HFF-Myc (cell line): ENCODE measurements around the gene SLC22A4.

Experiments used
- DNase-seq: peaks from one replicate; pipeline ENCODE4 v3.0.0-alpha.2; 2011; ENCODE audit warnings: low read depth; ENCODE audit errors: extremely low read depth
- H3K4me3 ChIP-seq: replicated peaks from 2 replicates; pipeline ENCODE4 v1.5.1; 2011; ENCODE audit warnings: low read depth, mild to moderate bottlenecking, control low read depth, low read length
- TF ChIP-seq, protein P1 (sequence below): IDR thresholded peaks from 2 replicates; pipeline ENCODE4 v1.5.1; 2012; ENCODE audit warnings: mild to moderate bottlenecking, low read depth, low read length, control low read depth; ENCODE audit errors: missing control alignments

The SLC22A4 gene

DNA sequence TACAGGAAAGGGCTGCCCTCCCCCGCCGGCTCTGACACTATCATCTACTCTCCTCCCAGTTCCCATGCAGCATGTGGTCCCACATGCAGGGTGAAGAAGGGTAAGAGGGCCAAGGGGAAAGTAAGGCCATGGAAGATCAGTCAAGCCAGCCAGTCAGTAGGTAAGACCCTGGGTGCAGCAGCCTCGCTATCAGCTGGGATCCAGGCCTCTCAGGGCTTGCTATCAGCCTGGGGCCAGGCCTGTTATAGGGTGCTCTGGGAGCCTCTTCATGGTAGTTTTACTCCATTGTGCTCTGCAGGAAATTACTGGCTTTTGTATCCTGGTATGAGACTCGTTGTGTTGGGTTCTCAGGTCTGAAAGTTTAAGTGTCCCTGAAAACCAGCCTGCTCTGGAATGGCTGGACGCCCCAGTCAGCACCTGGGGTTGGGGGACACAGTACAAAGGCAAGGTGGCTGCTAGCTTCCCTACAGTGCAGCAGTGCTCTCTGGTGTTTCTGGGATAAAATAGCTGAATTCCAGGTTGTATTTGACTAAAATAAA is 21.4 kb downstream of the SLC22A4 start:
- TF ChIP-seq, protein P1, sequence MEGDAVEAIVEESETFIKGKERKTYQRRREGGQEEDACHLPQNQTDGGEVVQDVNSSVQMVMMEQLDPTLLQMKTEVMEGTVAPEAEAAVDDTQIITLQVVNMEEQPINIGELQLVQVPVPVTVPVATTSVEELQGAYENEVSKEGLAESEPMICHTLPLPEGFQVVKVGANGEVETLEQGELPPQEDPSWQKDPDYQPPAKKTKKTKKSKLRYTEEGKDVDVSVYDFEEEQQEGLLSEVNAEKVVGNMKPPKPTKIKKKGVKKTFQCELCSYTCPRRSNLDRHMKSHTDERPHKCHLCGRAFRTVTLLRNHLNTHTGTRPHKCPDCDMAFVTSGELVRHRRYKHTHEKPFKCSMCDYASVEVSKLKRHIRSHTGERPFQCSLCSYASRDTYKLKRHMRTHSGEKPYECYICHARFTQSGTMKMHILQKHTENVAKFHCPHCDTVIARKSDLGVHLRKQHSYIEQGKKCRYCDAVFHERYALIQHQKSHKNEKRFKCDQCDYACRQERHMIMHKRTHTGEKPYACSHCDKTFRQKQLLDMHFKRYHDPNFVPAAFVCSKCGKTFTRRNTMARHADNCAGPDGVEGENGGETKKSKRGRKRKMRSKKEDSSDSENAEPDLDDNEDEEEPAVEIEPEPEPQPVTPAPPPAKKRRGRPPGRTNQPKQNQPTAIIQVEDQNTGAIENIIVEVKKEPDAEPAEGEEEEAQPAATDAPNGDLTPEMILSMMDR: no peak

DNA sequence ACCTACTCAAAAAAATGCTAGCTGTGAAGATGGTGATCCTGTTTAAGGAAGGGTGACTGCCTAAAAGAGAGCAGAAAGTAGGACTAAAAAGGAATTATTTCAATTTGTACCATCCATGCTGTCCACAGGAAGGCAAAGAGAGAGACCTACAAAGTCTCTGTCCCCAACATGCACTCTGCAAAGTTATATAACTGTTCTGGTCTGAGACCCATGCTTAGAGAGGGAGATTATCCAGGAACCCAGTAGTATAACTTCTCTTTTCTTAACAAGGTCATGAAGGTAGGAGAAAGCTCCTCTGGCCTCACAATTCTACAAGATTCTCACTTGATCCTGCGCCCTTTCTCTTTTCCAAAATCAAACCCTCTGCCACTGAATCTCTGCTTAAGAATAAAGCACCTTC is 25.8 kb downstream of the SLC22A4 start:
- TF ChIP-seq, protein P1: no peak
- DNase-seq: no peak
- no peak overlapping the region for H3K4me3 ChIP-seq

More for the DNA sequence above, 21.4 kb downstream of the SLC22A4 start:
- no peak overlapping the region for H3K4me3 ChIP-seq
- DNase-seq: no peak

DNA sequence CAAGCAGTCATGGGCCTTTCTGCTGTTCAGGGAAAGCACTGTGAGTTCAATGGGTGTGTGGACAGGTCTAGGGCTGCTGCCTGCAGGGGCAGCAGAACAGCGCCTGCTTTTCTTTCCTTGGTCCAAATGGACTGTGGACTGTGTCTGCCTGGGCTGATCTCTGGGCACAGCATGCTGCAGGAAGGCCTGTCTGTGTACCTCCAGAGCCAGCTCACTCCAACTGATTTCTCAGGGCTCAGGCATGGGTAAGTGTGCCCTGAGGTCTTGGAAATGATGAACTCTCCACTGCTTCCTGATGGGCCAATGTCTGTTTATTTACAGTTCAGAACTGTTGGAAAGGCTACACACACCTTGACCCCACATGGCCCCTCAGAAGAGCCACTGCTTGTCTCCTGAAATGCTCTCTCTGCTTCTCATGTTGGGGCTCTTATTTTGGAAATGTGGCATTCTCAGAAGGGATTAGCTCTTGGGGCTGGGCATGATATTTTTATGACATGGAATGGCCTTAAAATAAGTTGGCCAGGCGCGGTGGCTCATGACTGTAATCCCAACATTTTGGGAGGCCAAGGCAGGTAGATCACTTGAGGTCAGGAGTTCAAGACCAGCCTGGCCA is 27.0 kb downstream of the SLC22A4 start:
- H3K4me3 ChIP-seq: no peak overlapping the region
- DNase-seq: no peak
- TF ChIP-seq, protein P1: no peak

DNA sequence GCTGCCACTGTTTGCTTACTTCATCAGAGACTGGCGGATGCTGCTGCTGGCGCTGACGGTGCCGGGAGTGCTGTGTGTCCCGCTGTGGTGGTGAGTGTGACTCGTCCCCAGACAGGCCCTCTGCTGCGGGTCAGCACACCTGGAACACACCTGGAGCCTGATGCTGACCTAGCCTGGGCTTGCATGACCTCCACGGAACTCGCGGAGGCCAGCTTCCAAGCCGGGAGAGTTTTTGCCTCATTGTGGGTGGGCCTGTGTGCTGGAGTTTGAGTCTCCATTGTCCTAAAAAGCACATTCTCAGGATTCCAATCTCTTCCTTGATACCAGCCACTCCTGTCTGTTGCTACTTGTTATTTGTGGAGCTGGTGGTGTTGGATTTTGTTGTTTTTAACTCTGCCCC is 28.1 kb downstream of the SLC22A4 start:
- no peak overlapping the region for H3K4me3 ChIP-seq
- TF ChIP-seq, protein P1: no peak
- DNase-seq: no peak

DNA sequence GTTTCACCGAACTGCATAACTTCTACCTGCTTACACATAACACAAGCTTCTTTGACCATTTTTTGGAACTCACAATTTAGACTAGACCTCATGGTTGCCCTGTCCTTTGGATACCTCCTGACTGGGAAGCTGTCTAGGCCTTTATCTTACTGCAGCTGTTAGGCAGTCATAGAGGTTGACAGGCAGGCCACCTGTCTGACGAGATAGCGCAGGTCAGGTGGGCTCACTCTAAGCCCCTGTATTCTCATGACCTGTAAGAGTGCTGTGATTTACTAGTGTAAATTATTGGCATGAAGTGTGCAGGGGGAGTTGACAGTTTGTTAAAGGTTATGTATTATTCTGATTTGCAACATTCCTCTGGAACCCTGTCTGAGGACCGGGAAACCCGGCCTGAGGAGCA is 29.0 kb downstream of the SLC22A4 start:
- no peak overlapping the region for H3K4me3 ChIP-seq
- TF ChIP-seq, protein P1: no peak
- no peak for DNase-seq

DNA sequence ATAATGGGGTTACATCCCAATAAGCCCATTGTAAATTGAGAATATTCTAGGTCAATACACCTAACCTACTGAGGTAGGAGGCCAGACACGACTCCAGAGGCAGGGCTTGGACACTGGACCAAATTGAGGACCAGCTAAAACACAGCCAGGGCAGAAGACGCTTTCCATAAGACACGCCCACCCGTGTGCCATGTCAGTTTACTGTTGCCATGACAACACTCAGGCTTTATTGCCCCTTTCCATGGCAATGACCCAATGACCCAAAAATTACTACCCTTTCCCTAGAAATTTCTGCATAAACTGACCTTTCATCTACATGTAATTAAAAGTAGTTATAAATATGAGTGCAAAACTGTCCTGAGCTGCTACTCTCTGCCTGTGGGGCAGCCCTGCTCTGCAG is 31.5 kb downstream of the SLC22A4 start:
- TF ChIP-seq, protein P1: no peak
- H3K4me3 ChIP-seq: no peak overlapping the region
- DNase-seq: no peak
